Islet precursor cell (in vitro differentiated cells): Measurements from ENCODE around the gene ZNF384.

Experiments used
- DNase-seq: peaks from one replicate; pipeline ENCODE4 v3.0.0-alpha.2; 2018

The ZNF384 gene

DNA sequence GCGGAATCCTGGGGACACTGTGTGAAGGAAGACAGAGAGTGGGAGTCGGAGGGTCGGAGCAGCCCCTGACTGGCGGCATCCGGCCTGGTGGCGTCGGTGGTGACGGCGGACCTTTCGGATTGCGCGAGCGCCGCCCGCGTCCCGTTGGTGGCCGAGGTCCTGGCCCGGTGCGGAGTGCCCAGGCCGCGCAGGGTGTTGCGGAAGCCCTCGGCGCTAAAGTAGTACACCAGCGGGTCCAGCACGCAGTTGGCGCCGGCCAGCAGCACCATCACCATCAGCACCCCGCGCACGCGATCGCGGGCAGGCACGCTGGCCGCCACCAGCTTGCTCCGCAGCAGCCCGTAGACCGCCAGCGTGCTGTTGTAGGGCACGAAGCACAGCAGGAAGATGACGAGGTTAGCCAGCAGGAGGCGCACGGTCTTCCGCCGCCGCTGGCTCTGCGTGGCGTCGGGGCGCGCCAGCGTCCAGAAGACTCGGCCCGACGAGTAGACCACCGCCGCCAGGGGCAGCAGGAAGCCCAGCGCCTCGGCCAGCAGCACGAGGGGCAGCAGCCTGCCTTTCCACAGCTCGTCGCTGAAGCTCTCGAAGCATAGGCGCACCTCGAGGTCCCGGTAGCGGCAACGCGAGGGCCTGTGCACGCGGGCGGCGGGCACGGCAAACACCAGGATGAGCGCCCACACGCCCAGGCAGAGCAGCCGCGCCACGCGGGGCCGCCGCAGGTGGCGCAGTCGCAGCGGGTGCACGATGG is 68.9 kb downstream of the ZNF384 start:
- DNase-seq: peak; percentile 95

DNA sequence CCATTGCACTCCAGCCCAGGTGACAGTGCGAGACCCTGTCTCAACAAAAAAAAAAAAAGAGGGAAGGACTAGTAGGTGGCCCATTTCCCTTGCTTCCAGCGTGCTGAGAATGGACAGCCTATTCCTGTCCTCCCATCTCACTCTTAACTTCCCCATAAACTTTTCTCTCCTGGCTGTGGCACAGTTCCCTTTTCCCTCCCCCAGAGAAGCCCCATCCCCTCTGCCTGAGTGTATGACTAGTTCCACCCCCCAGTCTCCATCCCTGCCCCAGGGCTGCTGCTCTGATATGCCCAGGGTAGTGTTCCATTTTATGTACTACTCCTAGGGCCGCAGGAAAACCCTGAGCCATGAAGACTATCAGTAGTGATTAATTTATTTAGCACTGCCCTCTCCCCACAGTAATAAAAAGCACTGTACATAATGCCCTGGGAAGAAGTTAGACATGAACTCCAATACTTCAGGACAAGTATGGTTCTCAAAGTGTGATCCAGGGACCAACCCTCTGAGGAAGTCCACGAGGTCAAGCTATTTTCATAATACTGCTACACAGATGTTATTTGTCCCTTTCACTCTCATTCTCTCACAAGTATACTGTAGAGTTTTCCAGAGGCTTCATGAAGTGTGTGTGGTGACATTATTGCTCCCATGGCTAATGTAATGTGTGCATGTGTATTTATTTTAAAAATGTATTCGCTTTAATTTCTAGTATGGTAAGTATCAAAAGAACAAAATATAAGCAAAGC is 70.5 kb downstream of the ZNF384 start:
- DNase-seq: no peak
